Stimulated activated CD8-positive, alpha-beta memory T cell treated with anti-CD3 and anti-CD28 coated beads, Interleukin-7, amount 100 ng/mL, for 48 hours (primary cell): Measurements from ENCODE around the gene C10orf120.

Experiments used
- DNase-seq, 2 donors: peaks; one replicate each; pipeline ENCODE4 v3.0.0-alpha.2; 2020; ENCODE audit warnings: low read depth in 1 of 2; ENCODE audit errors: extremely low read depth in 1 of 2

The C10orf120 gene

DNA sequence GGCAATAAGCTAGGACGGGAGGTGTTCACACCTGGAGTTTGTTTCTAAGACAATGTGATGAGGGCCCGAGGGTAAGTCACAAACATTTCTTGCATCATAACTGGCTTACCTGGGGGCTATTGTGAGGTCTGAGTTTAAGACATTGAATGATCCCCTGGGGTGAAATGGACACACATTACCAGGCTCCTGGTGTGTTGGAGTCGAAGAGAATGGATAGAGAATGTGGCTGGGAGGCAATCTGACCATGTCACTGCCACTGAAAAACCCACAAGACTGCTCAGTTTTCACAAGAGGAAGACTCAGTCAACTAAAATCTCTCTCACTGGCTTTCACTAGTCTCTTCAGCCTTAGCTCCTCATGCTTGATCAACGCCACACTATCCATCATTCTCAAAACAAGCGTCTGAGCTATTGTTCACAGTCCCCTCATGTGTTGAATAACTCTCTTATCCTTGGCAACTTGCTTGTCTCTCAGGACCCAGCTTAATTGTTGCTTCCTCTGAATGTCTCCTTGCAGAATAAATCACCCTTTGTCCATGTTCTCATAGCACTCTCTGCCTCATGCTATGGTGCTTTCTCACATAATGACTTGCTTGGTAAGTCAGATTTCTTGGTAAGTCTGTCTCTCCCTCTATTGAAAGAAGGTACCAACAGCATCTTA is at the start of gene C10orf120:
Gene C10orf120, minus strand, starts transcription at position 51 of the 660 bp plus-strand sequence. CDS start 56 bp downstream, outside the sequence.
- no peak for DNase-seq

- DNase-seq = no peak
These were observed 48.9 kb upstream of the C10orf120 start for GRCh38 chr10:122748496-122748895.

DNA sequence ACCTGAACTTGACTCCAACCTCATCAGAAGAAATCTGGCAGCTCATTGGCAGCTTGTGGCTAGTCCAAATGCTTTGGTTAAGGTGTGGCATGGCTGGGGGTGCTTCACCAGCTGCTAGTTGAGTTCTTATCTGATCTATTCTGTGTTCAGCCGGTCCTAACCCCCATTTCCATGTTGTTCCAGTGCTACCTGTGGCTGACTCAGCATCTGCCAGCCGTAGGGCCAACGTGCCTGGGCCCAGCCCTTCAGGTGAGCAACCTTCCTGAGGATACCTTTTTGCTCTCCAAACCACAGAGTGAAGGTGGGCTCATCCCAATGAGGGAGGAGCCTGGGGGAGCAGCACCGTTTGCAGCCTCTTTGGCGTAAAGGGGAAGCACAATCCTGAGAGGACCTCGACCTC is 46.8 kb upstream of the C10orf120 start:
- no peak for DNase-seq

DNA sequence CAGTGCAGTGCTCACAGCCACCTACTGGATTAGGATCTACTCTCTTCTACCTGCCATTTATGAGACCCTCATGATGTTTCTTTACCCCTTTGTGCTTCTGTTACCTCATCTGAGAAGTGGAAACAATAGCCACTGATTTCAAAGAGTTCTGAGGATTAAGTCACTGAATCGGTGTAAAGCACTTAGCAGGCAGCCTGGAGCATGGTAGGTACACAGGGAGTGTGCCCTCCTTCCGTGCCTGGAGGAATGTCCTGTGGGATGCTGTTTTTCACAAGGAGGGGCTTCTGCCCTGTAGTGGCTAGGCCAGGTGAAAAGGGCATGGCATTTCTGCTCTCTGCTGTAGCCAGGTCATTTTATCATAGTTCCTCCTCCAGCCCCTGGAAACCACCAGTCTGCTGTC is 44.6 kb upstream of the C10orf120 start:
- no peak for DNase-seq

- no peak for DNase-seq
These were observed 41.0 kb upstream of the C10orf120 start for GRCh38 chr10:122740640-122741039.

DNA sequence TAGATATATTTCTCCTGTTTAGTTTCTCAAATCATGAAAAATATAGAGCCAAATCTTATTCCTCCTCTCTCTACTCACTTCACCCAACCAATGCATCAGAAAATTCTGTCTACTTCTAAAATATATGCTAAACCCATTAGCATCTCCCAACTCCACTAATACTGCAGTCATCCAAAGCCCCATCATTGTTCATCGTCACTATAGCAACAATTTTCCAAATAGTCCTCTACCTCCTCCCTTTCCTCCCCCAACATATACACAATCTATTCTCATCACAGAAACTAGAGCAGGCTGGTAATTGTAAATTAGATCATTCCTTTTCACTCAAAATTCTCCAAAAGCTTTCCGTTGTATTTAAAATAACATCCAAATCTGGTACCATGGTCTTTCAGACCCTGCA is 38.4 kb upstream of the C10orf120 start:
- DNase-seq = no peak

GRCh38 chr10:122733931-122734665 is 34.5 kb upstream of the C10orf120 start:
- DNase-seq = no peak

DNA sequence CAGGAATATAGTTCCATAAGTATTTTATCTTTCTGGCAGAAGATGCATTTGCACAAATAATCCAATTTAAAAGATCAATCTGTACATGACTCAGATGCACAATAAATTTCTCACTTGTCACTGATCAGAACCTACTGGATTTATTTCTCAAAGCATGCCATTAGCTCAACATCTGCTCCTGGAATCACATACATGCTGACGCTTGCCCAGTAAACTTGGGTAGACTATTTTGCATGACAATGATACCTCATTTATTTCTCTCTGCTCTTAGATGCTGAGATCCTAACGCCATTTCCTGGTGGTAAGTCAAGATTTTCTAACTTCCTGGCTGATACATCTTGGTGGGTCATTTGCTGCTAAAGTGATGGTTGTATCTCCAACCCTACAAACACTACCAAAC is 33.8 kb upstream of the C10orf120 start:
- no peak for DNase-seq

DNA sequence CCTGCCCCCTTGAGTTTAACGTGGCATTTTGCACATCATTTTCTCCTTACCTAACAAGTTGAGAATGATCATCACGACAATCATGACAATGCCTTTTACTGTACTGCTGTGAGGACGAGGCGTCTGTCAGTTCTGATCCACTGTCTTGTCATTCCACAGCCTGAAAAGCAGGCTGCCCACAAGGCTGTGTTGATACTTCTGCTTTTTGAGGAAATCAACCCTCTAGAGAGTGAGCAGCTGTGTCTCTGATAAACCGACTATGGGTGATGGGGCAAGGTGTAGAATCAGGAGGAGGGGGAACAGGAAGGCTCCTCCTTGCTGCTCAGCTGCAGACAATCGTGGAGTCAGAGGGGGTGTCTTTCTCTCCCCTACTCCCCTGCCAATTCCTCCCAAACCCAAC is 30.6 kb upstream of the C10orf120 start:
- DNase-seq = no peak

- DNase-seq = no peak
These were observed 29.5 kb upstream of the C10orf120 start for GRCh38 chr10:122729126-122729525.

DNA sequence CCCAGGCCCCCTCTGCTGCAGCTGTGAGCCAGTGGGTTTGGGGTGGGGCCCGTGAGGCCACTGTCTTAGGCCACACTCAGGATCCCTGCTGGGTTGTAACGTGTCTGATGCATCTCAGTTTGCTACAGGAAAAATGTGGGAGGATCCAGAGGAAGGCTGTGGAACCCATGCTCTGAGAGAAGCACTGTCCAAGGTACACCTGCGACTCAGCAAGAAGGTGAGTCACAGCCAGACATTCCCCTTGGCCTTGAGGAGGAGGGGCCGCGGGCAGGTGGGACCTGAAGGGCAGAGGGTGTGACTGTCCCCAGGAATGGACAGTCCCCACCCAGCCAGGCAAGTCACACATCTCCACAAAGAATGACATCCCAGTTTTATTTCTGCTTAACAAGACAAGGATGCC is 27.8 kb upstream of the C10orf120 start:
- no peak for DNase-seq

GRCh38 chr10:122725768-122726167 is 26.1 kb upstream of the C10orf120 start:
- no peak for DNase-seq

DNA sequence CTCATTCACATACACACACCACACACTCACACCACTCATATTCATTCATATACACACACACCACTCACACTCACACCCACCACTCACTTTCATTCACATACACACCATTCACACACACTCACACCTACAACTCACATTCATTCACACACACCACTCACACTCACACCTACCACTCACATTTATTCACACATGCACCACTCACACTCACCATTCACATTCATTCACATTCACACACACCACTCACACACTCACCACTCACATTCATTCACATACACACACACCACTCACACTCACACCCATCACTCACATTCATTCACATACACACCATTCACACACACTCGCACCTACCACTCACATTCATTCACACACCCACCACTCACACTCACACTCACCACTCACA is 25.4 kb upstream of the C10orf120 start:
- no peak for DNase-seq

GRCh38 chr10:122721111-122721510 is 21.5 kb upstream of the C10orf120 start:
- DNase-seq = no peak

DNA sequence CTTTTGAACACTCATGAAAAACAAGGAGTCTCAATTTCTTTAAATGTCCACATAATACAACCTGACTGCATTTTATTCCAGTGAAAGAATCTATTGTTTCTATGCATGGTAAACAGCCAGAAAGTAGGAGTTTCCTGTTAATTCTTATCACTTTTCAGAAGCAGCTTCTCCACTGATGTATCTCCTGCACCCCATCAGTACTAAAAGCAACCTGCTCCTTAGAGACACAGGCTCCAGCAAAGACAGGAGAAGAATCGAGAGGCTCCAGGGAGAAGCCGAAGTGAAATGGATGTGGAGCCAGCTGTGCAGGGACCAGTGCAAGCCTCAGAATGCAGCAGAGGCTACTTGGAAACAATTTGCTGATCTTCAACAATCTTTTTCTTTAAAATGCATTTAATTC is 16.4 kb upstream of the C10orf120 start:
- no peak for DNase-seq

GRCh38 chr10:122715576-122715975 is 15.9 kb upstream of the C10orf120 start:
- DNase-seq = no peak

DNA sequence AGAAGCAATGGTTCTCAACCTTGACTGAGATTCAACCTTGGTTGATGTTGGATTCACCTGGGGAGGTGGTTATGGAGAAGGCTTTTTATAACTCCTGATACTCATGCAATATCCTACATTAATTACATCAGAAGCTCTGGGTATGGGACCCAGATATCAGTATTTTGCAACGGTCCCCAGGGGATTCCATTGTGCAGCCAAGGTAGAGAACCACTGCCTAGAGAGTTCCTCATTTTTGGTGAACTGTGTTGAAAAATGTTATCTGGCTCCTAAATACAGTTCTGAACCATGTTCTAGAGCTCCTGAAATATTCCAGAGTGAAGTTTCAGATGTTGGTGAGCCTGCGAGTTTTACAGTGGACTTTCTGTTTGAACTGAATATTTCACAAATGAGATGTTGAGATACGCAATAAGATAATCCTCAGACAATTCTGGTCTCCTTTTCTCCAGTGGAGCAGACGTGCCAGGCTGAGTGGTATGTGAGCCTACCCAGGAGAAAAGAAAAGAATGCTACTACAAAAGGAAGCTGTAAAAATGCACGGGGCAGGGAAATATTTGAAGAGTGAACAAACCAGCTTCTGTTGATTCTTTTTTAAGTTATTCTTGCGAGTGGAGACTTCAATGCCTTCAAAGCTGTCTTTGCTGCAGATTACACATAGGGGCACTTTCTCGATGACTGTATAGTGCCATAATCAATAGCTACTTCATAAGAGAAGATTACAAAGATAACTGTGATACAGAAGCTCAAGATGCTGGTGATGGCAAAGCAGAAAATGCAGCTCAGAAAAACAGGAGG is 13.6 kb upstream of the C10orf120 start:
- no peak for DNase-seq

- no peak for DNase-seq
These were observed 10.9 kb upstream of the C10orf120 start for GRCh38 chr10:122710576-122710975.

- DNase-seq = no peak
These were observed 10.3 kb upstream of the C10orf120 start for GRCh38 chr10:122709971-122710370.

DNA sequence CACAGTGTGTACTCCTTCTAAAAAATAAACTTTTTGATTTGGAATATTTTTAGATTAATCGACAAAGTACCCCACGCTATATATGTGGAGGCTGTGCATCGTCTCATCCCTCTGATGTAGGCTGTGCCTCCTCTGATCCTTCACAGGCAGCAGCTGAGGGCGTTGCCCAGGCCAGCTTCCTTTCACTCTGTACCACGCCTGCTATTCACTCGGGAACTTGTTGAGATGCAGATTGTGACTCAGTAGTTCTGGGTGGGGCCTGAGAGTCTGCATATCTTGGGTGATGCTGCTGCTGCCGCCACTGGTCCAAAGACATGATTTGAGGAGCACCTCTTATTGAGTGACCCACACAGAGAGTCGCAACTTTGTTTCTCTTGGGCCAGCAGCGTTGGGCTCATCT is 7.9 kb upstream of the C10orf120 start:
- DNase-seq = no peak

DNA sequence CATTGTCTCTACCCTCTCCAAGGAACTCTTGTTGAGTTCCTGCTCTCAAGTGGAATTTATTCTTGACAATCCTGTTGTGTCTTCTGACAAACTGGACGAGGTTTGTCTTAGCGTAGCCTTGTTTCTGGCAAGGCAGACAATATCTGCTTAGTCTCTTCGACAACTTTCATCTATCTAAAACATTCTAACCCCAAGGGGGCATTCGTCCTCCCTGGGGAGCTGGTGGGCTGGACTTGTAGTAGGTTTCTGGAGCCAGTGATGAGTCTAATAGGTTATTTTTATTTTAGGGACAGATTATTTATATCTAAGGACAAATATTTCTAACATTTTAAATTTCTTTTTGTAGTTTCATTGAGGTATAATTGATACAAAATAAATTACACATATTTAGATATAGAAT is 7.3 kb upstream of the C10orf120 start:
- DNase-seq = no peak

- no peak for DNase-seq
These were observed 6.8 kb upstream of the C10orf120 start for GRCh38 chr10:122706467-122706866.
